Measurements from ENCODE around the gene SREBF2.

DNA sequence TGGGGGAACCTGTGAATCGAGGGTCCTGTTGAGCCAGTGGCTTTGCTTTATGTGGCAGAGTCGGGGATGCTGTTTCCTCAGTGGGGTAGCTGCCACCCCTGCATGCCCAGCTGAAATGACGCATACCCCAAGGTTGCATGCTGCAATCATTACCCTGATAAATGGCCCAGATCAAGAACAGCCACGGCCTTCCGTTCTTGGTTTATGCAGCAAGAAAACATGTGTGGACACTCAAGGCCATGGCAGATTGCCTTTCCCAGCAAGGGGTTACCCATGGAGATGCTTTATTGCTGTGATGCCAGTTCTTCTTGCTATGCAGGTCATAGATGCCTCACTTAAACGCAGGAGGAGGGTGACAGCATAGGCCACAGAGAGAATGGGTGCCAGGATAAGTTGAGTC is 14.3 kb upstream of the SREBF2 start:
- TF ChIP-seq, protein P1, sequence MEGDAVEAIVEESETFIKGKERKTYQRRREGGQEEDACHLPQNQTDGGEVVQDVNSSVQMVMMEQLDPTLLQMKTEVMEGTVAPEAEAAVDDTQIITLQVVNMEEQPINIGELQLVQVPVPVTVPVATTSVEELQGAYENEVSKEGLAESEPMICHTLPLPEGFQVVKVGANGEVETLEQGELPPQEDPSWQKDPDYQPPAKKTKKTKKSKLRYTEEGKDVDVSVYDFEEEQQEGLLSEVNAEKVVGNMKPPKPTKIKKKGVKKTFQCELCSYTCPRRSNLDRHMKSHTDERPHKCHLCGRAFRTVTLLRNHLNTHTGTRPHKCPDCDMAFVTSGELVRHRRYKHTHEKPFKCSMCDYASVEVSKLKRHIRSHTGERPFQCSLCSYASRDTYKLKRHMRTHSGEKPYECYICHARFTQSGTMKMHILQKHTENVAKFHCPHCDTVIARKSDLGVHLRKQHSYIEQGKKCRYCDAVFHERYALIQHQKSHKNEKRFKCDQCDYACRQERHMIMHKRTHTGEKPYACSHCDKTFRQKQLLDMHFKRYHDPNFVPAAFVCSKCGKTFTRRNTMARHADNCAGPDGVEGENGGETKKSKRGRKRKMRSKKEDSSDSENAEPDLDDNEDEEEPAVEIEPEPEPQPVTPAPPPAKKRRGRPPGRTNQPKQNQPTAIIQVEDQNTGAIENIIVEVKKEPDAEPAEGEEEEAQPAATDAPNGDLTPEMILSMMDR (conservative IDR thresholded peaks at IDR 0.05; ENCODE audit: low read length), result no peak
- no peak for TF ChIP-seq EZH2phosphoT487 (IDR thresholded peaks at IDR 0.05; ENCODE audit: borderline replicate concordance, low read depth, low read length)
